ENCODE measurements around the gene MDH2. TPM values are rescaled to one million over a fixed set of nuclear protein-coding genes. Genes with fewer than 3 reads are reported as not detected.

The MDH2 gene
- total and polyA plus RNA-seq, 2 of the 8 experiments (the other 6 are each of a cell fraction or from before 2014, with no cell fraction given): 203 to 254 TPM

DNA sequence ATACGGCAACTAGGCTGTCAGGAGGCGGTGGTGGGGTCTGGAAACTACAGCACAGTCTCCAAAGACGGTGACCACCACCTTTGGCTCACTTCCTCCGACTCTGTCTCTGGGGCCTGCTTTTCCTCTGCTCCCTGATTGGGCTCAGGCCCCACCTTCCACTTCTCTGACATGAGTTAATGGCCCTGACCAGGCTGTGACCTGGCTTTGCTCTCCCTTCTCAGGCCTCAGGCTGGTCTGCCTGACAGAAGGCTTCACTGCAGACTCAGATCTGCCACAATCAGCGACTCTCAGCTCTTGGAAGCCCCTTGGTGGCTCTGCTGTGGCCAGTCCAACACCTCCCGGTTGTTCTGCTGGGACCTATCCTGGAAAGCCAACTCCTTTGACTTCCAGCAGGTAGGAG lies 7.8 kb upstream of the MDH2 start:
- Histone ChIP-seq H3K23ac (ENCODE audit: insufficient read length) (no peak overlapping the region), H3K27ac (ENCODE audit: low read depth, low read length) (no peak overlapping the region), H3K18ac (ENCODE audit: extremely low read depth, low read length) (no peak overlapping the region), H3K14ac (ENCODE audit: insufficient read length) (no peak overlapping the region), H4K8ac (ENCODE audit: extremely low read depth, insufficient read depth, low read length) (peak overlapping the region; percentile 57; the same call in 1 of the 2 replicates), H2BK5ac (ENCODE audit: low read depth, low read length) (no peak overlapping the region), H3K4me3 (ENCODE audit: extremely low read depth in 1 of 4, insufficient read depth in 2 of 4, low read depth in 3 of 4, low read length in 4 of 4) (no peak overlapping the region), H2AK5ac (ENCODE audit: low read depth, low read length) (no peak overlapping the region), H3K36me3 (ENCODE audit: control insufficient read depth in 2 of 4, insufficient read depth in 4 of 4, low read length in 3 of 4) (no peaks in the 10 kb centered on the region), H2BK20ac (ENCODE audit: low read length) (no peak overlapping the region), H2BK120ac (replicated peaks; ENCODE audit: low read depth, low read length) (no peak overlapping the region), H4K20me1 (replicated peaks in 1 of 2; ENCODE audit: control insufficient read depth in 1 of 2, insufficient read depth in 2 of 2, low read length in 2 of 2) (peaks cover 0 to 7% of the 10 kb centered on the region in 2 experiments), H3K23me2 (ENCODE audit: low read depth, low read length) (no peaks in the 10 kb centered on the region), H4K5ac (ENCODE audit: insufficient read length, low read depth, low read length) (no peak overlapping the region), H3K79me2 (ENCODE audit: control insufficient read depth in 1 of 2, insufficient read depth in 2 of 2, low read length in 2 of 2) (peaks cover 0 to 12% of the 10 kb centered on the region in 2 experiments; a peak in 2 of 4 replicates), H2AFZ (ENCODE audit: low read length) (no peak overlapping the region), H3K9me3 (ENCODE audit: insufficient read depth in 2 of 2, low read depth in 1 of 2, low read length in 1 of 2) (no peaks in the 10 kb centered on the region), H3K79me1 (ENCODE audit: low read depth, low read length) (peaks cover 4% of the 10 kb centered on the region; the same call in 1 of the 2 replicates), H3K27me3 (replicated peaks in 1 of 4; ENCODE audit: control insufficient read depth in 3 of 4, extremely low read depth in 1 of 4, insufficient read depth in 3 of 4, low read length in 3 of 4) (no peaks in the 10 kb centered on the region), H2BK15ac (ENCODE audit: low read length) (no peak overlapping the region), H3K4ac (replicated peaks; ENCODE audit: insufficient read length, low read depth, low read length) (no peak overlapping the region), H4K91ac (replicated peaks; ENCODE audit: insufficient read length, low read length) (no peak overlapping the region), H2BK12ac (ENCODE audit: low read depth, low read length) (no peak overlapping the region), H3K4me1 (replicated peaks in 1 of 4; ENCODE audit: control insufficient read depth in 3 of 4, insufficient read depth in 4 of 4, low read length in 3 of 4) (no peaks in the 10 kb centered on the region), H3K9ac (replicated peaks in 1 of 4; ENCODE audit: extremely low read depth in 1 of 4, low read depth in 3 of 4, low read length in 3 of 4) (no peak overlapping the region), H3K4me2 (ENCODE audit: insufficient read depth in 1 of 2, low read depth in 2 of 2, low read length in 2 of 2) (no peak overlapping the region), H3K56ac (replicated peaks; ENCODE audit: insufficient read length, low read depth, low read length) (no peak overlapping the region)
- POLR2A ChIA-PET (ENCODE audit: partially characterized antibody): interaction anchor here (0.6 to 1.3 kb wide), 3 partner anchors 17 to 168 kb away, joined by 3 to 4 read pairs (median 4); no protein-coding TSS in a partner anchor
- CTCF ChIA-PET (ENCODE audit: partially characterized antibody): interaction anchor here (3.1 kb wide), 1 partner anchor 12 kb away, joined by 15 read pairs; no protein-coding TSS in a partner anchor
- DNase-seq (ENCODE audit: low read depth in 1 of 2, low spot score in 2 of 2) (no peak), FAIRE-seq (no peak)
- 91% methylated on average over 6 of the region's 6 CpGs; no CpG with 5 or more reads in 1 of the 2 experiments for WGBS, 2 experiments (ENCODE audit: extremely low coverage in 1 of 2, insufficient coverage in 1 of 2, insufficient read length in 1 of 2, insufficient replicate concordance in 2 of 2, low coverage in 1 of 2, low lambda C conversion rate in 2 of 2, missing lambda C conversion rate in 1 of 2)
- TF ChIP-seq SIX5 (IDR thresholded peaks at IDR 0.05; ENCODE audit: low read depth, low read length) (no peak), SUZ12 (IDR thresholded peaks at IDR 0.05; ENCODE audit: low read length) (no peak), E2F6 (IDR thresholded peaks at IDR 0.05) (no peak)
